ENCODE data around the gene KRT39. TPM values are rescaled to one million over a fixed set of nuclear protein-coding genes. Genes with fewer than 3 reads are reported as not detected.

KRT39 gene
- total and polyA plus RNA-seq, 2 experiments from 2014 or later: not detected

- Mint-ChIP-seq H3K36me3 (ENCODE audit: low read depth) (no peaks in the 10 kb centered on the region), H3K27me3 (ENCODE audit: insufficient read depth, low read depth, poor library complexity) (no peaks in the 10 kb centered on the region), H3K27ac (no peak overlapping the region), H3K9me3 (no peaks in the 10 kb centered on the region), H3K4me1 (peaks cover 10% of the 10 kb centered on the region), H3K4me3 (no peak overlapping the region)
- Histone ChIP-seq H3K4me3 (no peak overlapping the region), H3K27me3 (ENCODE audit: insufficient read depth) (no peaks in the 10 kb centered on the region), H3F3A (replicated peaks; ENCODE audit: low read depth) (no peaks in the 10 kb centered on the region), H3K9me2 (ENCODE audit: insufficient read depth) (no peaks in the 10 kb centered on the region), H3K27ac (ENCODE audit: low read depth) (no peak overlapping the region), H3K4me2 (no peak overlapping the region), H3K4me1 (ENCODE audit: insufficient read depth) (no peaks in the 10 kb centered on the region), H3K79me2 (replicated peaks; ENCODE audit: insufficient read depth) (no peaks in the 10 kb centered on the region), H2AFZ (no peak overlapping the region), H4K20me1 (replicated peaks; ENCODE audit: insufficient read depth) (no peaks in the 10 kb centered on the region), H3K36me3 (ENCODE audit: insufficient read depth) (no peaks in the 10 kb centered on the region)
- TF ChIP-seq CTCF (conservative IDR thresholded peaks at IDR 0.05; ENCODE audit: low read depth in 2 of 2) (no peak), POLR2AphosphoS5 (IDR thresholded peaks at IDR 0.05; ENCODE audit: low read depth) (no peak), STAT1 (IDR thresholded peaks at IDR 0.05; ENCODE audit: unreplicated experiment) (no peak), REST (IDR thresholded peaks at IDR 0.05; ENCODE audit: unreplicated experiment) (no peak), ETS1 (IDR thresholded peaks at IDR 0.05) (no peak), JUNB (IDR thresholded peaks at IDR 0.05; ENCODE audit: unreplicated experiment) (no peak), ZNF462 (CRISPR knock-in tag; IDR thresholded peaks at IDR 0.05) (no peak), EZH2 (IDR thresholded peaks at IDR 0.05; ENCODE audit: low read depth, unreplicated experiment) (no peak), EZH2phosphoT487 (IDR thresholded peaks at IDR 0.05; ENCODE audit: unreplicated experiment) (no peak), CREB1 (CRISPR knock-in tag; IDR thresholded peaks at IDR 0.05; ENCODE audit: low read depth) (no peak), NANOG (IDR thresholded peaks at IDR 0.05; ENCODE audit: borderline replicate concordance) (no peak), ZNF114 (CRISPR knock-in tag; IDR thresholded peaks at IDR 0.05) (no peak), ZNF331 (CRISPR knock-in tag; IDR thresholded peaks at IDR 0.05; ENCODE audit: low read depth) (no peak)
- ATAC-seq (no peak), DNase-seq (ENCODE audit: low spot score) (no peak)
Measured at GRCh38 chr17:40912486-40913210, 54.1 kb downstream of the KRT39 start.

All from GM23338 (cell line).